HT-29 (cell line): ENCODE measurements around the gene VPS4B. TPM values are rescaled to one million over a fixed set of nuclear protein-coding genes. Genes with fewer than 3 reads are reported as not detected.
"Not testable (repeated sequence)": the region's sequence is repeated elsewhere in the genome, so short reads cannot be mapped to it uniquely, and the experiment has no call there.

ENCODE experiments used
- DNase-seq: peaks from one replicate; pipeline ENCODE4 v3.0.0-alpha.2; 2015; ENCODE audit warnings: low spot score
- total RNA-seq: library from RNA; depleted of rRNA; stranded (reverse); fragments of >200 nt; shearing (Covaris generic); gene quantifications from 2 replicates; pipeline ENCODE4 v1.2.3, GENCODE V29; 2014; rRNA removed

Gene VPS4B
- total RNA-seq, 1 experiment from 2014 or later, result 16.7 TPM

GRCh38 chr18:63368611-63369010 lies 53.7 kb downstream of the VPS4B start:
- no peak for DNase-seq

- peak; percentile 90 for DNase-seq
Measured at GRCh38 chr18:63367053-63367953, 55.0 kb downstream of the VPS4B start, which contains the start of gene KDSR. Gene KDSR, minus strand, starts transcription at chr18:63367206. Its CDS starts 88 bp downstream, at chr18:63367118.

- peak; percentile 68 for DNase-seq
Measured at GRCh38 chr18:63366213-63367052, 55.8 kb downstream of the VPS4B start.

GRCh38 chr18:63365876-63366212 lies 56.4 kb downstream of the VPS4B start:
- no peak for DNase-seq

GRCh38 chr18:63363951-63364350 lies 58.3 kb downstream of the VPS4B start:
- DNase-seq, result no peak

GRCh38 chr18:63363420-63363819 lies 58.9 kb downstream of the VPS4B start:
- DNase-seq, result not testable (repeated sequence)

- DNase-seq, result no peak
Measured at GRCh38 chr18:63356272-63356896, 65.9 kb downstream of the VPS4B start.

- no peak for DNase-seq
Measured at GRCh38 chr18:63350230-63350629, 72.0 kb downstream of the VPS4B start.

- no peak for DNase-seq
Measured at GRCh38 chr18:63348508-63349136, 73.7 kb downstream of the VPS4B start.

- no peak for DNase-seq
Measured at GRCh38 chr18:63346480-63347183, 75.6 kb downstream of the VPS4B start.

- no peak for DNase-seq
Measured at GRCh38 chr18:63346031-63346430, 76.2 kb downstream of the VPS4B start.

- peak; percentile 3 for DNase-seq
Measured at GRCh38 chr18:63344918-63345317, 77.4 kb downstream of the VPS4B start.

GRCh38 chr18:63344263-63344662 lies 78.0 kb downstream of the VPS4B start:
- DNase-seq, result no peak

GRCh38 chr18:63342206-63342605 lies 80.1 kb downstream of the VPS4B start:
- DNase-seq, result peak; percentile 17

- peak; percentile 6 for DNase-seq
Measured at GRCh38 chr18:63339920-63340484, 82.3 kb downstream of the VPS4B start.

Other genes with a start within 250 kb of the VPS4B start
- gene BCL2, start 102.7 kb downstream of the VPS4B start, total RNA-seq, result 0.05 and 0.36 TPM in 2 replicates
- 24.1 and 31.3 TPM in 2 replicates for gene KDSR, start 55.3 kb downstream of the VPS4B start, total RNA-seq
- 12.9 and 13.4 TPM in 2 replicates for gene SERPINB5, start 54.5 kb upstream of the VPS4B start, total RNA-seq
- not detected in 2 replicates for gene SERPINB12, start 119.9 kb upstream of the VPS4B start, total RNA-seq
- not detected in 2 replicates for gene SERPINB13, start 164.9 kb upstream of the VPS4B start, total RNA-seq
- gene SERPINB4, start 221.8 kb upstream of the VPS4B start, total RNA-seq, result not detected in 2 replicates
- gene SERPINB3, start 239.4 kb upstream of the VPS4B start, total RNA-seq, result not detected in 2 replicates